ENCODE measurements around the gene SV2B.

GRCh38 chr15:91158415-91159394, 58.6 kb downstream of the SV2B start:
- TF ChIP-seq CTCF (IDR thresholded peaks at IDR 0.05; ENCODE audit: insufficient read depth, low read length, poor library complexity, severe bottlenecking), result no peak
- TF ChIP-seq EZH2phosphoT487 (conservative IDR thresholded peaks at IDR 0.05; ENCODE audit: low read length), result no peak

Data from SU-DHL-6 (cell line).